HCT116 (cell line): ENCODE measurements around the gene KLHL11. TPM values are rescaled to one million over a fixed set of nuclear protein-coding genes. Genes with fewer than 3 reads are reported as not detected.

Experiments used
- ATAC-seq: fragments of 200-7000 bp; cut with Tn5 transposase; 2 replicates; pipeline ENCODE4 v1.9.1; 2020; ENCODE audit warnings: mild to moderate bottlenecking, moderate library complexity
- BruUV-seq: library from RNA; stranded (reverse); fragments of 400-500 nt; replicated peaks from 2 replicates; lab custom pipeline; 2021; lab: Mats Ljungman, UMichigan
- CTCF ChIA-PET: fragments of 300-600 bp; sonication (Branson Sonifier 250); formaldehyde crosslinking; loops from one replicate; lab custom pipeline; 2021; ENCODE audit warnings: antibody characterized with exemption; lab: Charles Lee
- POLR2A ChIA-PET: fragments of 300-600, 350-600 bp; sonication (Branson Sonifier 250); formaldehyde crosslinking; loops from one replicate; lab custom pipeline; 2021; ENCODE audit warnings: antibody characterized with exemption; lab: Charles Lee
- RAD21 ChIA-PET, 2 experiments: fragments of 300-600 bp; sonication (Branson Sonifier 250); formaldehyde crosslinking; loops; one replicate each; lab custom pipeline; 2023; ENCODE audit warnings: low total read pairs in 2 of 2; ENCODE audit not compliant: uncharacterized antibody in 2 of 2, unreplicated experiment in 2 of 2, low non-redundant PET in 1 of 2; lab: Charles Lee
- DNase-seq: peaks from one replicate; pipeline ENCODE4 v3.0.0-alpha.2; 2010; ENCODE audit warnings: low read depth, low spot score
- H2AFZ ChIP-seq: fragments of 200-600 bp; shearing (Covaris generic), sonication (generic); 2 replicates; pipeline ENCODE4 v1.6.1; 2017; ENCODE audit warnings: low read depth, mixed run types, mixed read lengths, antibody characterized with exemption, low read length; ENCODE audit not compliant: poor library complexity, severe bottlenecking
- H3K27ac ChIP-seq: 2 replicates; pipeline ENCODE4 v1.5.1; 2012; ENCODE audit warnings: low read depth, low read length
- H3K27me3 ChIP-seq: fragments of 200-600 bp; sonication (generic); 2 replicates; pipeline ENCODE4 v1.6.1; 2016; ENCODE audit warnings: mixed run types, low read length, mixed read lengths; ENCODE audit not compliant: insufficient read depth
- H3K36me3 ChIP-seq, 2 experiments: fragments of 200-500 bp in 1 of 2; fragments of 200-600 bp in 1 of 2; sonication (Bioruptor generic) in 1 of 2; sonication (generic) in 1 of 2; 2 replicates each; pipeline versions ENCODE4 v1.5.1 to v1.6.1; 2014 to 2016; ENCODE audit warnings: low read length in 2 of 2, inconsistent platforms in 1 of 2, mixed read lengths in 1 of 2, mixed run types in 1 of 2; ENCODE audit not compliant: insufficient read depth in 2 of 2, control insufficient read depth in 1 of 2
- H3K4me1 ChIP-seq, 2 experiments: fragments of 200-600 bp in 1 of 2; sonication (generic) in 1 of 2; 2 replicates each; pipeline versions ENCODE4 v1.5.1 to v1.6.1; 2012 to 2017; ENCODE audit warnings: low read length in 2 of 2, inconsistent platforms in 1 of 2, mild to moderate bottlenecking in 1 of 2, mixed read lengths in 1 of 2, mixed run types in 1 of 2, moderate library complexity in 1 of 2; ENCODE audit not compliant: insufficient read depth in 2 of 2, control insufficient read depth in 1 of 2
- H3K4me2 ChIP-seq: fragments of 200-600 bp; sonication (generic); 2 replicates; pipeline ENCODE4 v1.6.1; 2017; ENCODE audit warnings: mixed run types, low read length, mixed read lengths
- H3K4me3 ChIP-seq, 2 experiments: fragments of 200-600 bp in 1 of 2; sonication (generic) in 1 of 2; replicated peaks in 1 of 2; 2 replicates each; pipeline ENCODE4 v1.5.1; 2011 to 2016; ENCODE audit warnings: low read length in 2 of 2, control low read depth in 1 of 2, low read depth in 1 of 2, mild to moderate bottlenecking in 1 of 2, mixed read lengths in 1 of 2, mixed run types in 1 of 2
- H3K79me2 ChIP-seq: fragments of 200-600 bp; sonication (generic); 2 replicates; pipeline ENCODE4 v1.6.1; 2017; ENCODE audit warnings: mild to moderate bottlenecking, mixed run types, low read length, moderate library complexity, mixed read lengths; ENCODE audit not compliant: insufficient read depth
- H3K9ac ChIP-seq: fragments of 200-600 bp; sonication (generic); 2 replicates; pipeline ENCODE4 v1.6.1; 2016; ENCODE audit warnings: low read length, mixed read lengths
- H3K9me2 ChIP-seq: fragments of 200-600 bp; sonication (generic), shearing (Covaris generic); 2 replicates; pipeline ENCODE4 v1.6.1; 2017; ENCODE audit warnings: mixed run types, mild to moderate bottlenecking, moderate library complexity; ENCODE audit not compliant: insufficient read depth
- H3K9me3 ChIP-seq, 2 experiments: fragments of 200-500 bp in 1 of 2; fragments of 200-600 bp in 1 of 2; sonication (Bioruptor generic) in 1 of 2; sonication (generic) in 1 of 2; 2 replicates each; pipeline ENCODE4 v1.6.1; 2014 to 2017; ENCODE audit warnings: low read length in 2 of 2, mixed read lengths in 2 of 2, inconsistent platforms in 1 of 2, low read depth in 1 of 2, mild to moderate bottlenecking in 1 of 2, mixed run types in 1 of 2, moderate library complexity in 1 of 2; ENCODE audit not compliant: control insufficient read depth in 1 of 2, insufficient read depth in 1 of 2
- H4K20me1 ChIP-seq: fragments of 200-600 bp; sonication (generic), shearing (Covaris generic); 2 replicates; pipeline ENCODE4 v1.6.1; 2017; ENCODE audit warnings: mixed run types, mild to moderate bottlenecking, moderate library complexity; ENCODE audit not compliant: insufficient read depth
- CEBPB ChIP-seq: IDR thresholded peaks from 2 replicates; pipeline ENCODE4 v1.6.1; 2012; ENCODE audit warnings: low read depth
- CTCF ChIP-seq, 3 experiments: fragments of 200-600 bp in 1 of 3; sonication (generic) in 1 of 3; IDR thresholded peaks in 2 of 3; conservative IDR thresholded peaks in 1 of 3; 2 replicates each; pipeline ENCODE4 v1.5.1; 2012 to 2017; ENCODE audit warnings: low read depth in 2 of 3, low read length in 2 of 3, antibody characterized with exemption in 1 of 3, borderline replicate concordance in 1 of 3, control low read depth in 1 of 3, mild to moderate bottlenecking in 1 of 3, mixed read lengths in 1 of 3, mixed run types in 1 of 3, moderate library complexity in 1 of 3; ENCODE audit not compliant: insufficient read depth in 1 of 3
- EGR1 ChIP-seq: IDR thresholded peaks from 2 replicates; pipeline ENCODE4 v1.6.1; 2012; ENCODE audit warnings: low read depth
- EZH2 ChIP-seq: fragments of 200-600 bp; sonication (generic); IDR thresholded peaks from 2 replicates; pipeline ENCODE4 v1.6.1; 2017; ENCODE audit warnings: antibody characterized with exemption, mixed run types
- MAX ChIP-seq: IDR thresholded peaks from 2 replicates; pipeline ENCODE4 v1.6.1; 2012
- POLR2A ChIP-seq: IDR thresholded peaks from 2 replicates; pipeline ENCODE4 v1.7.0; 2011; ENCODE audit warnings: borderline replicate concordance; ENCODE audit not compliant: insufficient read depth, insufficient read length; ENCODE audit errors: extremely low read depth
- POLR2AphosphoS5 ChIP-seq: IDR thresholded peaks from 2 replicates; pipeline ENCODE4 v1.6.1; 2011; ENCODE audit warnings: mild to moderate bottlenecking, low read depth, low read length, moderate library complexity
- RAD21 ChIP-seq: IDR thresholded peaks from 2 replicates; pipeline ENCODE4 v1.6.1; 2012; ENCODE audit warnings: low read depth, mild to moderate bottlenecking
- SIN3A ChIP-seq: IDR thresholded peaks from 2 replicates; pipeline ENCODE4 v1.6.1; 2012; ENCODE audit warnings: low read depth
- TCF7L2 ChIP-seq: IDR thresholded peaks from 2 replicates; pipeline ENCODE4 v1.7.0; 2011; ENCODE audit warnings: borderline replicate concordance, inconsistent platforms; ENCODE audit not compliant: insufficient read depth, insufficient read length; ENCODE audit errors: extremely low read depth
- ZFX ChIP-seq: fragments of 450-650 bp; IDR thresholded peaks from 2 replicates; pipeline ENCODE4 v1.6.1; 2017
- ZNF274 ChIP-seq: fragments of 200-500 bp; sonication (Bioruptor generic); IDR thresholded peaks from 2 replicates; pipeline ENCODE4 v1.6.1; 2014; ENCODE audit warnings: mild to moderate bottlenecking, low read depth, low read length, inconsistent platforms
- intact Hi-C: fragments of 100-400 bp; cut with micrococcal nuclease; formaldehyde crosslinking; loops from 2 replicates; pipeline ENCODE4 v1.10.0; 2022
- total RNA-seq: library from RNA; stranded (reverse); gene quantifications from one replicate; pipeline ENCODE4 v1.2.1, GENCODE V29; 2021; ENCODE audit not compliant: unreplicated experiment
- TF ChIP-seq, protein P1 (sequence below): IDR thresholded peaks from 2 replicates; pipeline ENCODE4 v1.6.1; 2012; ENCODE audit warnings: low read depth

Gene KLHL11
- total RNA-seq, 1 experiment from 2014 or later: 22.4 TPM

- TF ChIP-seq MAX (no peak), ZNF274 (no peak), POLR2AphosphoS5 (no peak), CEBPB (no peak), SIN3A (no peak), EZH2 (no peak)
- TF ChIP-seq, protein P1, sequence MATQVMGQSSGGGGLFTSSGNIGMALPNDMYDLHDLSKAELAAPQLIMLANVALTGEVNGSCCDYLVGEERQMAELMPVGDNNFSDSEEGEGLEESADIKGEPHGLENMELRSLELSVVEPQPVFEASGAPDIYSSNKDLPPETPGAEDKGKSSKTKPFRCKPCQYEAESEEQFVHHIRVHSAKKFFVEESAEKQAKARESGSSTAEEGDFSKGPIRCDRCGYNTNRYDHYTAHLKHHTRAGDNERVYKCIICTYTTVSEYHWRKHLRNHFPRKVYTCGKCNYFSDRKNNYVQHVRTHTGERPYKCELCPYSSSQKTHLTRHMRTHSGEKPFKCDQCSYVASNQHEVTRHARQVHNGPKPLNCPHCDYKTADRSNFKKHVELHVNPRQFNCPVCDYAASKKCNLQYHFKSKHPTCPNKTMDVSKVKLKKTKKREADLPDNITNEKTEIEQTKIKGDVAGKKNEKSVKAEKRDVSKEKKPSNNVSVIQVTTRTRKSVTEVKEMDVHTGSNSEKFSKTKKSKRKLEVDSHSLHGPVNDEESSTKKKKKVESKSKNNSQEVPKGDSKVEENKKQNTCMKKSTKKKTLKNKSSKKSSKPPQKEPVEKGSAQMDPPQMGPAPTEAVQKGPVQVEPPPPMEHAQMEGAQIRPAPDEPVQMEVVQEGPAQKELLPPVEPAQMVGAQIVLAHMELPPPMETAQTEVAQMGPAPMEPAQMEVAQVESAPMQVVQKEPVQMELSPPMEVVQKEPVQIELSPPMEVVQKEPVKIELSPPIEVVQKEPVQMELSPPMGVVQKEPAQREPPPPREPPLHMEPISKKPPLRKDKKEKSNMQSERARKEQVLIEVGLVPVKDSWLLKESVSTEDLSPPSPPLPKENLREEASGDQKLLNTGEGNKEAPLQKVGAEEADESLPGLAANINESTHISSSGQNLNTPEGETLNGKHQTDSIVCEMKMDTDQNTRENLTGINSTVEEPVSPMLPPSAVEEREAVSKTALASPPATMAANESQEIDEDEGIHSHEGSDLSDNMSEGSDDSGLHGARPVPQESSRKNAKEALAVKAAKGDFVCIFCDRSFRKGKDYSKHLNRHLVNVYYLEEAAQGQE: no peak
- TF ChIP-seq, all 23 proteins: peak for 0
Observed at GRCh38 chr17:41888332-41888965, 23.2 kb upstream of the KLHL11 start (continued).

- POLR2A ChIA-PET: no interaction called here
- H3K36me3 ChIP-seq: peaks cover 55 to 71% of the 10 kb centered on the region in 2 experiments
Observed at GRCh38 chr17:41885733-41886132, 20.5 kb upstream of the KLHL11 start.

More at GRCh38 chr17:41885733-41886132, 20.5 kb upstream of the KLHL11 start:
- H3K79me2 ChIP-seq: 0 out of 2 replicates have a peak, but pooled peaks cover 2% of the 10 kb centered on the region
- CTCF ChIA-PET: no interaction called here
- no peak for DNase-seq
- no TSS peak for BruUV-seq
- no peaks in the 10 kb centered on the region for H3K4me1 ChIP-seq
- intact Hi-C loops: loop anchor here (1.0 kb wide), 1 partner anchor 147 kb away; no protein-coding TSS in a partner anchor
- H2AFZ ChIP-seq: no peak overlapping the region
- RAD21 ChIA-PET: no interaction called here
- H3K27ac ChIP-seq: no peak overlapping the region
- TF ChIP-seq POLR2A (no peak), ZNF274 (no peak), RAD21 (peak; percentile 70), EGR1 (no peak), CEBPB (no peak), TCF7L2 (no peak), ZFX (no peak), CTCF (IDR thresholded peaks at IDR 0.05 in 2 of 3, conservative IDR thresholded peaks at IDR 0.05 in 1 of 3; ENCODE audit: borderline replicate concordance in 1 of 3, insufficient read depth in 1 of 3, low read depth in 2 of 3, low read length in 2 of 3) (peak; percentile 46 to 54 (median 48); a peak in 4 of 6 replicates)
- no peak overlapping the region for H3K4me2 ChIP-seq
- no peak overlapping the region for H3K9ac ChIP-seq
- H4K20me1 ChIP-seq: no peaks in the 10 kb centered on the region
- no peak overlapping the region for H3K4me3 ChIP-seq
- peak; percentile 71; the same call in 1 of the 2 replicates for ATAC-seq
- no peaks in the 10 kb centered on the region for H3K9me3 ChIP-seq
- no peaks in the 10 kb centered on the region for H3K27me3 ChIP-seq
- no peaks in the 10 kb centered on the region for H3K9me2 ChIP-seq
